ENCODE data around the gene SCN4A.
"Not testable (repeated sequence)": the region's sequence is repeated elsewhere in the genome, so short reads cannot be mapped to it uniquely, and the experiment has no call there.

Gene SCN4A

DNA sequence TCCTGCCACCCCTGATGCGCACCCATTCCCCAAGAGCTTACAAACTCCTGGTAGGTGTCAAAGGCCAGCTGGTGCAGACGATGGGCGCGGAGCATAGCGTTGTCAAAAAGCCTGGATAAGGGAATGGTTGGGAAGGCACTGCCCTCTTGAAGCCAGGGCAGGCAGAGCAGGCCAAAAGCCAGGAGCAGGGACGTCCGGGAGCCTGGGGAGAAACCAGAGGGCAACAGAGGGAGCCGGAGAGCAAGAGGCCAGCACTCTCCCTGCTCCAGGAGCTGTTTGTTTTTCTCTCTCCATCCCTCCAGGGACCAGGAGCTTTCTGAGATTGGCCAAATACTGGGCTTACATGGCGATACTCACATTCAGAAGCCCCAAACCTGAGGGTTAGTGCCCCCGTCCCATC lies 54.4 kb downstream of the SCN4A start:
- Mint-ChIP-seq H3K4me1 (ENCODE audit: low read depth) (peaks cover 11% of the 10 kb centered on the region), H3K9me3 (no peaks in the 10 kb centered on the region), H3K27ac (no peak overlapping the region), H3K4me3 (no peak overlapping the region), H3K36me3 (ENCODE audit: low read depth) (no peaks in the 10 kb centered on the region), H3K27me3 (ENCODE audit: low read depth) (peaks cover 16% of the 10 kb centered on the region)

DNA sequence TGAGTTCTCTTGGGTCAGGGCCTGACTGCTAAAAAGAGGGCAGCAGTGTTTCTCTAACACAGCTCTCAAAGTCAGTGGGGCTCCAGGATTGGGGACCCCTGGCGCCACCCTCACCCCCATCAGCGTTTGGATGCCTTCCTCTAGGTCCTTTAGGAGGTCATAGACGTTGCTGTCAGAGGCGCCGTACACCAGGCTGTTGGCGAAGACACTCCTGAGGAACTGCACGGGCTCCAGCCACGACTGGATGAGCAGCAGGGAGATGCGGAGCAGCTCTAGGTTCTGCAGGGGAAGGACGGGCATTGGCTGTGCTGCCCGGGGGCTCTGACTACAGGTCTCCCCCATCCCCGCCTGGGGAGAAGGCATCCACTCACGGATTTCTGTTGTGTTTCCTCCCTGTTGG lies 55.1 kb downstream of the SCN4A start:
- Mint-ChIP-seq H3K27ac (no peak overlapping the region), H3K9me3 (no peaks in the 10 kb centered on the region), H3K4me3 (no peak overlapping the region), H3K4me1 (ENCODE audit: low read depth) (peaks cover 14% of the 10 kb centered on the region), H3K27me3 (ENCODE audit: low read depth) (peaks cover 16% of the 10 kb centered on the region), H3K36me3 (ENCODE audit: low read depth) (no peaks in the 10 kb centered on the region)

DNA sequence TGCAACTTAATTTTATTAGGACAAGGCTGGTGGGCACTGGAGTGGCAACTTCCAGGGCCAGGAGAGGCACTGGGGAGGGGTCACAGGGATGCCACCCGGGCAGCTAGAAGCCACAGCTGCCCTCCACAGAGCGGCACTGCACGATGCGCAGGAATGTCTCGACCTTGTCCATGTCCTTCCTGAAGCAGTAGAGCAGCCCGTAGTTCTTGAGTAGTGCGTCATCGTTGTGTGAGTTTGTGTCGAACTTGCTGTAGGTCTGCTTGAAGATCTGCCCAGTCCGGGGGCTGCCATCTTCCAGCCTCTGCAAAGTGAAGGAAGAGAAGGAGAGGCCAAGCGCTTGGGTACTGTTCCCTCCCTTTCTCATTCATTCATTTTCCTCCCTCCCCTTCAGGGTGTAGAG lies 55.5 kb downstream of the SCN4A start:
- H3K9me3 Mint-ChIP-seq; H3K27ac Mint-ChIP-seq; H3K4me3 Mint-ChIP-seq; H3K36me3 Mint-ChIP-seq (ENCODE audit: low read depth): not testable (repeated sequence)
- H3K4me1 Mint-ChIP-seq (ENCODE audit: low read depth) = peaks cover 15% of the 10 kb centered on the region
- peaks cover 16% of the 10 kb centered on the region for H3K27me3 Mint-ChIP-seq (ENCODE audit: low read depth)

DNA sequence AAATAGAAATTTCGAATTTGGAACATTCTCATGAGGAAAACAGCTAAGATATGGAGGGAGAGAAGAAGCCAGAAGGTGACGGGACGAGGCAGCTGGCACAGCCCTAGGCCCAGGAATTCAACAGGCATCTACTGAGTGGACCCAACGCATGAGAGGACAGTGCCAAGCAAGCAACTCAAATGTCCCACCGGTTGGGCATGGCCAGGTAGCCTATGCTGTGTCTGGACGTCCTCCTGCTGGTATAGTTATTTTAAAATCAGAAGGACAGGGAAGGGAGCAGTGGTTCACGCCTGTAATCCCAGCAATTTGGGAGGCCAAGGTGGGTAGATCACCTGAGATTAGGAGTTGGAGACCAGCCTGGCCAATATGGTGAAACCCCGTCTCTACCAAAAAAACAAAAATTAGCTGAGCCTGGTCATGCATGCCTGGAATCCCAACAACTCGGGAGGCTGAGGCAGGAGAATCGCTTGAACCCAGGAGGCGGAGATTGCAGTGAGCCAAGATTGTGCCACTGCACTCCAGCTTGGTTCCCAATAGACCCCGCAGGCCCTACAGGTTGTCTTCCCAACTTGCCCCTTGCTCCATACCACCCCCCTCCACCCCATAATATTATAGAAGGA lies 56.0 kb downstream of the SCN4A start:
- Mint-ChIP-seq H3K4me1 (ENCODE audit: low read depth) (peaks cover 15% of the 10 kb centered on the region), H3K27me3 (ENCODE audit: low read depth) (peaks cover 16% of the 10 kb centered on the region), H3K36me3 (ENCODE audit: low read depth) (no peaks in the 10 kb centered on the region), H3K4me3 (no peak overlapping the region), H3K9me3 (no peaks in the 10 kb centered on the region), H3K27ac (no peak overlapping the region)

DNA sequence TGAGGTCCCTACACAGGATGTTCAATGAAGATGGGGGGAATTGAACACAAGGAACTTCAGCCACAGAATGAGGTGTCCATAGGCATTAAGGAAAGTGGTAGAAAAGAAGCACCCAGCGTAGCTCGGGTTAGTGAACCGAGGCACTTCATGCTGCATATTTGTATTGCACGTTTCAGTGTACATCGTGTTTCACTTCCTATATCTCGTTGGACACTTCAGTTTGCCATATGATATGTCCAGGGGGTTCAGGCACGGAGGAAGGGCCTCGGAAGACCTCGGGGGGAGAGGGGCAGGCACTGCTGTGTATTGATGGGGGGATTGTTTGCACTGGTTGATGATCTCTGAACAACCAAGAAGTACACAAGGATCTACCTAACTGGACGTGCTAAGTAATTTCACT lies 57.0 kb downstream of the SCN4A start:
- not testable (repeated sequence) for H3K36me3 Mint-ChIP-seq (ENCODE audit: low read depth); H3K27ac Mint-ChIP-seq; H3K9me3 Mint-ChIP-seq; H3K4me3 Mint-ChIP-seq
- Mint-ChIP-seq H3K4me1 (ENCODE audit: low read depth) (peaks cover 15% of the 10 kb centered on the region), H3K27me3 (ENCODE audit: low read depth) (peaks cover 16% of the 10 kb centered on the region)

DNA sequence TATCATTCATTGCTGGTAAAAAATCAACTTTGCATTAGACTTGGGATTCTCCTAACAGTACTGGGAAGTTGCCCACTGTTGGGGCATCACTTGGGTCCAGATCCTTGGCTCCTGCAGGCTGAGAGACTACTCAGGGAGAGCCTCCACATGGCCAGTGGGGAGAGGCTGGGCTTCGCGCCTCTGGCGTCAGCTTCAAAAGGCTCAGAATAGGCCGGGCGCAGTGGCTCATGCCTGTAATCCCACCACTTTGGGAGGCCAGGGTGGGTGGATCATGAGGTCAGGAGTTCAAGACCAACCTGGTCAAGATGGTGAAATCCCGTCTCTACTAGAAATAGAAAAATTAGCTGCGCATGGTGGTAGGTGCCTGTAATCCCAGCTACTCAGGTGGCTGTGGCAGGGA lies 58.2 kb downstream of the SCN4A start:
- no peaks in the 10 kb centered on the region for H3K36me3 Mint-ChIP-seq (ENCODE audit: low read depth)
- no peak overlapping the region for H3K4me3 Mint-ChIP-seq
- H3K27me3 Mint-ChIP-seq (ENCODE audit: low read depth) = peaks cover 23% of the 10 kb centered on the region
- H3K4me1 Mint-ChIP-seq (ENCODE audit: low read depth) = peaks cover 11% of the 10 kb centered on the region
- no peaks in the 10 kb centered on the region for H3K9me3 Mint-ChIP-seq
- no peak overlapping the region for H3K27ac Mint-ChIP-seq

DNA sequence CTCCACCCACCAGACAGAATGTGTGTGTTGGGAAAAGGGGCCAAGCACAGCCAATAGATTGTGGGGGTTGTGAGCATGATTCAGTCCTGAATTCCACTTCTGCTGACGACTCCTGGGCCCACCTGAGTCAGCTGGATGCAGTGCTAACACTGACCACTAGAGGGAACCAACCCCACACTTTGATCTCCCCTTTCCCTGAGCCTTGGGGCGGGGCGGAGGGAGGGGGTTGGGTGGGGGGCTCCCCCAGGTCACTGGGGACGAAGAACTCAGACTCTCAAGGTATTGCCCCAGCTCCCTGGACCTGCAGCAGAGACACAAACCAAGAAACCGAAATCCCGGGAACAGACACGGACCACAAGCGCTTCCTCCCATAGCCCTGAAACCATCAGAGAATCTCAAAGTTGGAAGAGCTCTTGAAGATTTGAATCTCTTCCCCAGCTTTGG lies 61.0 kb downstream of the SCN4A start:
- Mint-ChIP-seq H3K27ac (no peak overlapping the region), H3K27me3 (ENCODE audit: low read depth) (peaks cover 26% of the 10 kb centered on the region), H3K4me3 (no peak overlapping the region), H3K9me3 (no peaks in the 10 kb centered on the region), H3K4me1 (ENCODE audit: low read depth) (peaks cover 3% of the 10 kb centered on the region), H3K36me3 (ENCODE audit: low read depth) (no peaks in the 10 kb centered on the region)

DNA sequence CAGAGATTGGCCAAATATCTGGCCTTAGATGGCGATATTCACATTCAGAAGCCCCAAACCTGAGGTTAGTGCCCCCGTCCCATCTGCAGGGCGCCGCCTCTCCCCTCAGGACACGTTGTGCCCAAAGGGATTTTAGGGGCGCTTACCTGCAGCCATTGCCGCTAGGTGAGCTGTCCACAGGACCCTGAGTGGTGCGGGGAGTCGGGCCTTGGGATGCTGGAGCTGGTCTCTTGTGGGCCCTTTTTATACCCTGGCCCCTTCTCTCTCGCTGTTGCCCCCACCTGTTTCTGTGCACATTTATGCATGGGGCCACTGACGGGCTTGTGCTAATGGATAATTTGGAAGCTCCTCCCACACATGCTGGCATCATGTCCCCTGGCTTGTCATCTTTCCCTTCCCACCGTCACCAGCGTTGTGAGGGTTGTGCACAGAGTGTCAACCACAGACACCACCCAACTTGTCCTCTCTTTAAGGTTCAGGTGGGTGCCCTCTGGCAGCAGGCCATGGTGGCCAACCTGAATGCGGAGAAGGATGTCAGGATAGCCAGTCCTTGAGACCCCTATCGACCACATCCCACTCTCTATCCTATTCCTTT lies 61.6 kb downstream of the SCN4A start, which contains the start of gene CSHL1:
CSHL1 (minus strand) TSS at position 218 of the 595 bp plus-strand sequence; CDS start at position 156, 62 bp downstream.
- Mint-ChIP-seq H3K36me3 (ENCODE audit: low read depth) (no peaks in the 10 kb centered on the region), H3K9me3 (no peaks in the 10 kb centered on the region), H3K27ac (no peak within 1 kb of the TSS), H3K4me1 (ENCODE audit: low read depth) (peaks cover 3% of the 10 kb centered on the region), H3K27me3 (ENCODE audit: low read depth) (peaks cover 31% of the 10 kb centered on the region), H3K4me3 (no peak within 1 kb of the TSS)

DNA sequence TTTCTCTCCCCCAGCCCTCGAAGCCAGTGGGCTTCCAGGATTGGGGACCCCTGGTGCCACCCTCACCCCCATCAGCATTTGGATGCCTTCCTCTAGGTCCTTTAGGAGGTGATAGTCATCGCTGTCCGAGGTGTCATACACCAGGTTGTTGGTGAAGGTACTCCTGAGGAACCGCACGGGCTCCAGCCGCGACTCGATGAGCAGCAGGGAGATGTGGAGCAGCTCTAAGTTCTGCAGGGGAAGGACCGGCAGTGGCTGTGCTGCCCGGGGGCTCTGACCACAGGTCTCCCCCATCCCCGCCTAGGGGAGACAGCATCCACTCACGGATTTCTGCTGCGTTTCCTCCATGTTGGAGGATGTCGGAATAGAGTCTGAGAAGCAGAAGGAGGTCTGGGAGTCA lies 62.6 kb downstream of the SCN4A start:
- peaks cover 28% of the 10 kb centered on the region for H3K27me3 Mint-ChIP-seq (ENCODE audit: low read depth)
- peaks cover 3% of the 10 kb centered on the region for H3K4me1 Mint-ChIP-seq (ENCODE audit: low read depth)
- no peak overlapping the region for H3K4me3 Mint-ChIP-seq
- H3K36me3 Mint-ChIP-seq (ENCODE audit: low read depth) = no peaks in the 10 kb centered on the region
- no peaks in the 10 kb centered on the region for H3K9me3 Mint-ChIP-seq
- H3K27ac Mint-ChIP-seq = no peak overlapping the region

DNA sequence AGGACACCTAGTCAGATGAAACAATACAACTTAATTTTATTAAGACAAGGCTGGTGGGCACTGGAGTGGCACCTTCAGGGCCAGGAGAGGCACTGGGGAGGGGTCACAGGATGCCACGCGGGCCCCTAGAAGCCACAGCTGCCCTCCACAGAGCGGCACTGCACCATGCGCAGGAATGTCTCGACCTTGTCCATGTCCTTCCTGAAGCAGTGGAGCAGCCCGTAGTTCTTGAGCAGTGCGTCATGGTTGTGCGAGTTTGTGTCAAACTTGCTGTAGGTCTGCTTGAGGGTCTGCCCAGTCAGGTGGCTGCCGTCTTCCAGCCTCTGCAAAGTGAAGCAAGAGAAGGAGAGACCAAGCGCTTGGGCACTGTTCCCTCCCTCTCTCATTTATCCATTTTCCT lies 63.1 kb downstream of the SCN4A start:
- H3K4me3 Mint-ChIP-seq; H3K4me1 Mint-ChIP-seq (ENCODE audit: low read depth); H3K27ac Mint-ChIP-seq; H3K9me3 Mint-ChIP-seq; H3K36me3 Mint-ChIP-seq (ENCODE audit: low read depth): not testable (repeated sequence)
- H3K27me3 Mint-ChIP-seq (ENCODE audit: low read depth) = peaks cover 28% of the 10 kb centered on the region

DNA sequence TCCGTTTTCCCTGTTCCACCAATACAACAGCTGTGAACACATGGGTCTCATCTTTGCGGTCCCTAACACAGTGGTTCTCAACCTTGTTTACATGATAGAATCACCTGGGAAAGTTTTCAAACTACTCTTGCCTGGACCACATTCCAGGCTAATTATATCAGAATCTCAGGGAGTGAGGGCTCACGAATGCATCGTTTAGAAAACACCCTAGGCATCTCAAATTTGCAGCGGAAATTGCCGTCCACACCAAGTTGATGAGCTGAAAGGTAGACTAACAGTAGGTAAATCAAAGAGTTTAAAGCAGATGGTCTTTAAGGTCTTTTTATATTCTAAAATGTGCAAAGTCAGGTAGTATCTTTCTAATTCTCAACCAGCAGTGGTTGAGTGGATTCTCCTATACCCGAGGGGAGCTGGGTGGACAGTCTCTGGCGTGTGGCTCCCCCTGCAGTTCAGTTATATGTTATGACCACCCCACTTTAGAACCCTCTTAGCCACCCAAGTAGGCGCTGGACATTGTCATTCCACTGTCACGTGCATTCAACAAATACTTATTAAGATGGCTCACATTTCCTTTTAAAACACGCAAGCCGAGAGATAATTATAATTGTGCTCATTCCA lies 65.4 kb downstream of the SCN4A start:
- H3K9me3 Mint-ChIP-seq, H3K27ac Mint-ChIP-seq: not testable (repeated sequence)
- peaks cover 34% of the 10 kb centered on the region for H3K27me3 Mint-ChIP-seq (ENCODE audit: low read depth)

DNA sequence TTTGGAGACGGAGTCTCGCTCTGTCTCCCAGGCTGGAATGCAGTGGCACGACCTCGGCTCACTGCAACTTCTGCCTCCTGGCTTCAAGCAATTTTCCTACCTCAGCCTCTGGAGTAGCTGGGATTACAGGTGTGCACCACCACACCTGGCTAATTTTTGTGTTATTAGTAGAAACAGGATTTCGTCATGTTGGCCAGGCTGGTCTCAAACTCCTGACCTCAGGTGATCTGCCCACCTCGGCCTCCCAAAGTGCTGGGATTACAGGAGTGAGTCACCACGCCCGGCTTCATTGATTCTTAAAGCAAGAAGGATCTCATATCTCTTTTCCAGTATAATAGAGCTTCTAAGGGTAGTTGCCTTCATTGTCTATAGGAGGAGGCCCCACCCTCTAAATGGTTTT lies 67.9 kb downstream of the SCN4A start:
- H3K4me3 Mint-ChIP-seq; H3K27ac Mint-ChIP-seq; H3K36me3 Mint-ChIP-seq (ENCODE audit: low read depth); H3K9me3 Mint-ChIP-seq; H3K4me1 Mint-ChIP-seq (ENCODE audit: low read depth): not testable (repeated sequence)
- H3K27me3 Mint-ChIP-seq (ENCODE audit: low read depth) = peaks cover 46% of the 10 kb centered on the region

More for the DNA sequence above, 65.4 kb downstream of the SCN4A start:
- not testable (repeated sequence) for H3K4me1 Mint-ChIP-seq (ENCODE audit: low read depth); H3K36me3 Mint-ChIP-seq (ENCODE audit: low read depth); H3K4me3 Mint-ChIP-seq

DNA sequence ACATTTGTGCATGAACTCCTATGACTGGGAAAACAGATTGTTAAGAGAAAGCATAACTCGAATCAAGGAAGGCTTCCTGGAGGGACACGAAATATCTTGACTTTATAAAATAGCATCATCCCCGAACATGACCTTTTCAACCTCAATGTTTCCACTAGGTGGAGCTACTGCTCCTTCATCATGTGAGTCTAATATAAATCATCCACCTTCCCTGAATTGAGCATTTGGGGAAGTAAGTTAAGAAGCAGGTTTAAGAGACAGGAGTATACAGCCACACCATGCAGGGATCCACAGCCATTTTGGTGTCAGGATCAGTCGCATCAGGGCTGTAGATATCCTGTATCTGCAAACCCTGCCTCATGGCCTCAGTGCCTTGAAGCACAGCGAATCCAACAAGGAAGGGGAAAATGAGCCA lies 68.9 kb downstream of the SCN4A start:
- Mint-ChIP-seq H3K27me3 (ENCODE audit: low read depth) (peaks cover 36% of the 10 kb centered on the region), H3K4me1 (ENCODE audit: low read depth) (peaks cover 12% of the 10 kb centered on the region)
- not testable (repeated sequence) for H3K27ac Mint-ChIP-seq; H3K36me3 Mint-ChIP-seq (ENCODE audit: low read depth); H3K4me3 Mint-ChIP-seq; H3K9me3 Mint-ChIP-seq

DNA sequence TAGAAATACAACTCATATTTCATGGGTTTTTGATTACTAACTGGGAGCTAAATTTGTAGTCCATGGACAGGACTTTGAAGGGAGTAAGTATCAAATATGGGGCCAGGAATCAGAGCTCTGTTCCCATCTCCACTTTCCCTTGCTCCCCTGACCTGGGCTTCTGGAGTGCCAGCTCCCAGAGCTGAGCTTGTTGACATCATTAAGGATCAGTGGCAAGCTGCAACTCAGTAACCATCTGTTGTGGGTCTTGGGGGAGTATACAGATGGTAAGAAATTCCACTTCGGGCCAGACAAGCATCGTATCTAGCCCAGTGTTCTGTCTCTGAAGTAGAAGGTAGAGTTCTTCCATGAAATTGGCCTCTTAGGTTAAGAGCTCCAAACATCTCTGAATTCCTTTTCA lies 70.7 kb downstream of the SCN4A start:
- H3K36me3 Mint-ChIP-seq (ENCODE audit: low read depth); H3K27ac Mint-ChIP-seq; H3K9me3 Mint-ChIP-seq; H3K4me3 Mint-ChIP-seq: not testable (repeated sequence)
- H3K4me1 Mint-ChIP-seq (ENCODE audit: low read depth) = peaks cover 12% of the 10 kb centered on the region
- H3K27me3 Mint-ChIP-seq (ENCODE audit: low read depth) = peaks cover 31% of the 10 kb centered on the region

Measured in T-helper 1 cell treated with Interleukin-12 subunit alpha and Interleukin-12 subunit beta and Interleukin-4 antibody, amounts not matched to agents 30 μg/mL and 1 μg/mL, for 36 hours (primary cell).